DMS53 treated with DMSO at 0.1 percent for 48 hours (cell line): ENCODE data around the gene AVPR1A.

Experiments
- DNase-seq: peaks from one replicate; lab custom pipeline; 2025; ENCODE audit not compliant: unreplicated experiment; lab: John Stamatoyannopoulos, UW

Gene AVPR1A

GRCh38 chr12:63095369-63095980 lies 55.5 kb downstream of the AVPR1A start:
- DNase-seq, result no peak

GRCh38 chr12:63093711-63094110 lies 57.3 kb downstream of the AVPR1A start:
- DNase-seq, result no peak

GRCh38 chr12:63093084-63093483 lies 57.9 kb downstream of the AVPR1A start:
- DNase-seq, result no peak
